Suprapubic skin (tissue), 4 donors: Measurements from ENCODE around the gene CEL. TPM values are rescaled to one million over a fixed set of nuclear protein-coding genes. Genes with fewer than 3 reads are reported as not detected.

Experiments
- DNase-seq, 2 donors: peaks; one replicate each; pipeline ENCODE4 v3.0.0-alpha.2; 2019; ENCODE audit warnings: low spot score in 2 of 2
- H3K27ac ChIP-seq: fragments of 200-600 bp; sonication (generic); one replicate; pipeline ENCODE4 v1.5.1; 2019
- H3K27me3 ChIP-seq: fragments of 200-600 bp; sonication (generic); one replicate; pipeline ENCODE4 v1.5.1; 2019
- H3K36me3 ChIP-seq: fragments of 200-600 bp; sonication (generic); one replicate; pipeline ENCODE4 v1.5.1; 2019
- H3K4me1 ChIP-seq: fragments of 200-600 bp; sonication (generic); one replicate; pipeline ENCODE4 v1.5.1; 2019
- H3K4me3 ChIP-seq: fragments of 200-600 bp; sonication (generic); one replicate; pipeline ENCODE4 v1.5.1; 2019; ENCODE audit warnings: mild to moderate bottlenecking
- H3K9me3 ChIP-seq: fragments of 200-600 bp; sonication (generic); one replicate; pipeline ENCODE4 v1.5.1; 2019
- CTCF ChIP-seq, 2 donors: fragments of 200-600 bp in 1 of 2; fragments of 450-650 bp in 1 of 2; sonication (generic) in 1 of 2; IDR thresholded peaks; one replicate each; pipeline ENCODE4 v1.5.1; 2016 to 2019; ENCODE audit warnings: antibody characterized with exemption in 2 of 2, mild to moderate bottlenecking in 1 of 2, moderate library complexity in 1 of 2
- EP300 ChIP-seq: sonication (generic); formaldehyde crosslinking; IDR thresholded peaks from one replicate; pipeline ENCODE4 v1.6.1; 2017; ENCODE audit warnings: antibody characterized with exemption
- POLR2A ChIP-seq, 2 donors: fragments of 450-650 bp; IDR thresholded peaks; one replicate each; pipeline ENCODE4 v1.6.1; 2017; ENCODE audit warnings: antibody characterized with exemption in 2 of 2, mild to moderate bottlenecking in 2 of 2, moderate library complexity in 2 of 2
- POLR2AphosphoS5 ChIP-seq, 3 donors: sonication (generic); formaldehyde crosslinking; IDR thresholded peaks; one replicate each; pipeline ENCODE4 v1.6.1; 2017; ENCODE audit warnings: antibody characterized with exemption in 3 of 3
- WGBS: methylation state at CpG from one replicate; pipeline ENCODE4 v1.1.5; 2018; 5-methylcytosine and 5-hydroxymethylcytosine counted together
- total RNA-seq, 4 donors: library from RNA; depleted of rRNA; stranded (reverse); fragments of >200 nt; gene quantifications; one replicate each; pipeline ENCODE4 v1.1.0, GENCODE V29; 2016

CEL gene
- total RNA-seq, 4 donors from 2014 or later, result 5.2 to 10.7 (median 5.9) TPM

- H3K27ac ChIP-seq, result no peak overlapping the region
- 91% methylated on average over 6 of the region's 21 CpGs for WGBS
- H3K4me3 ChIP-seq, result no peak overlapping the region
- TF ChIP-seq POLR2A (IDR thresholded peaks at IDR 0.05) (no peak), CTCF (IDR thresholded peaks at IDR 0.05) (no peak), POLR2AphosphoS5 (IDR thresholded peaks at IDR 0.05) (no peak), EP300 (no peak)
- no peaks in the 10 kb centered on the region for H3K9me3 ChIP-seq
- H3K4me1 ChIP-seq, result peaks cover 9% of the 10 kb centered on the region
- no peaks in the 10 kb centered on the region for H3K27me3 ChIP-seq
- H3K36me3 ChIP-seq, result peaks cover 100% of the 10 kb centered on the region
- peak in 1 of 2 donors; percentile 60 for DNase-seq
Measured at GRCh38 chr9:133102190-133103021, 40.6 kb downstream of the CEL start.

- Histone ChIP-seq H3K27me3 (no peaks in the 10 kb centered on the region), H3K36me3 (peaks cover 100% of the 10 kb centered on the region), H3K4me1 (peaks cover 9% of the 10 kb centered on the region), H3K27ac (peak overlapping the region; percentile 11), H3K4me3 (no peak overlapping the region), H3K9me3 (no peaks in the 10 kb centered on the region)
- TF ChIP-seq POLR2A (IDR thresholded peaks at IDR 0.05), result no peak
- no peak for TF ChIP-seq EP300
- peak in 1 of 3 donors; percentile 77 for TF ChIP-seq POLR2AphosphoS5 (IDR thresholded peaks at IDR 0.05)
- TF ChIP-seq CTCF (IDR thresholded peaks at IDR 0.05), result peak; percentile 91 to 95
- DNase-seq, result peak in 1 of 2 donors; percentile 80
- WGBS, result 38% methylated on average over 9 of the region's 14 CpGs
Measured at GRCh38 chr9:133103183-133103986, 41.6 kb downstream of the CEL start.

GRCh38 chr9:133103987-133104505, 42.3 kb downstream of the CEL start:
- no peak for TF ChIP-seq POLR2AphosphoS5 (IDR thresholded peaks at IDR 0.05)
- no peak for TF ChIP-seq CTCF (IDR thresholded peaks at IDR 0.05)
- TF ChIP-seq POLR2A (IDR thresholded peaks at IDR 0.05), result no peak
- no peak for TF ChIP-seq EP300
- DNase-seq, result peak in 1 of 2 donors; percentile 64
- H3K4me1 ChIP-seq, result peaks cover 9% of the 10 kb centered on the region
- H3K4me3 ChIP-seq, result no peak overlapping the region
- no peaks in the 10 kb centered on the region for H3K9me3 ChIP-seq
- H3K27me3 ChIP-seq, result no peaks in the 10 kb centered on the region
- WGBS, result 81% methylated on average over 9 of the region's 12 CpGs
- H3K36me3 ChIP-seq, result peaks cover 100% of the 10 kb centered on the region
- H3K27ac ChIP-seq, result peak overlapping the region; percentile 11

GRCh38 chr9:133104718-133105460, 43.1 kb downstream of the CEL start:
- WGBS, result 100% methylated on average over 6 of the region's 15 CpGs
- Histone ChIP-seq H3K9me3 (no peaks in the 10 kb centered on the region), H3K4me1 (peaks cover 9% of the 10 kb centered on the region), H3K36me3 (peaks cover 100% of the 10 kb centered on the region), H3K4me3 (no peak overlapping the region), H3K27ac (no peak overlapping the region), H3K27me3 (no peaks in the 10 kb centered on the region)
- no peak for TF ChIP-seq EP300
- TF ChIP-seq CTCF (IDR thresholded peaks at IDR 0.05), result no peak
- no peak for TF ChIP-seq POLR2AphosphoS5 (IDR thresholded peaks at IDR 0.05)
- no peak for TF ChIP-seq POLR2A (IDR thresholded peaks at IDR 0.05)
- peak in 1 of 2 donors; percentile 56 for DNase-seq
